Measurements from ENCODE around the gene FAM170B.

FAM170B gene

GRCh38 chr10:49108656-49109055, 25.2 kb downstream of the FAM170B start:
- TF ChIP-seq EZH2 (IDR thresholded peaks at IDR 0.05; ENCODE audit: borderline replicate concordance, low read length), result no peak
- TF ChIP-seq, protein P1, sequence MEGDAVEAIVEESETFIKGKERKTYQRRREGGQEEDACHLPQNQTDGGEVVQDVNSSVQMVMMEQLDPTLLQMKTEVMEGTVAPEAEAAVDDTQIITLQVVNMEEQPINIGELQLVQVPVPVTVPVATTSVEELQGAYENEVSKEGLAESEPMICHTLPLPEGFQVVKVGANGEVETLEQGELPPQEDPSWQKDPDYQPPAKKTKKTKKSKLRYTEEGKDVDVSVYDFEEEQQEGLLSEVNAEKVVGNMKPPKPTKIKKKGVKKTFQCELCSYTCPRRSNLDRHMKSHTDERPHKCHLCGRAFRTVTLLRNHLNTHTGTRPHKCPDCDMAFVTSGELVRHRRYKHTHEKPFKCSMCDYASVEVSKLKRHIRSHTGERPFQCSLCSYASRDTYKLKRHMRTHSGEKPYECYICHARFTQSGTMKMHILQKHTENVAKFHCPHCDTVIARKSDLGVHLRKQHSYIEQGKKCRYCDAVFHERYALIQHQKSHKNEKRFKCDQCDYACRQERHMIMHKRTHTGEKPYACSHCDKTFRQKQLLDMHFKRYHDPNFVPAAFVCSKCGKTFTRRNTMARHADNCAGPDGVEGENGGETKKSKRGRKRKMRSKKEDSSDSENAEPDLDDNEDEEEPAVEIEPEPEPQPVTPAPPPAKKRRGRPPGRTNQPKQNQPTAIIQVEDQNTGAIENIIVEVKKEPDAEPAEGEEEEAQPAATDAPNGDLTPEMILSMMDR (IDR thresholded peaks at IDR 0.05; ENCODE audit: low read length), result no peak
- Histone ChIP-seq H2AFZ (ENCODE audit: low read length) (no peak overlapping the region), H4K20me1 (ENCODE audit: insufficient read depth, low read length) (no peaks in the 10 kb centered on the region), H3K79me2 (ENCODE audit: insufficient read depth, low read length) (no peaks in the 10 kb centered on the region), H3K36me3 (ENCODE audit: insufficient read depth, low read length) (no peaks in the 10 kb centered on the region), H3K9me3 (ENCODE audit: low read length) (no peaks in the 10 kb centered on the region), H3K9me2 (ENCODE audit: low read depth, low read length) (no peaks in the 10 kb centered on the region), H3K9ac (ENCODE audit: low read length) (no peak overlapping the region), H3K4me1 (ENCODE audit: insufficient read depth, low read length, severe bottlenecking) (no peaks in the 10 kb centered on the region), H3K4me2 (ENCODE audit: low read length) (no peak overlapping the region), H3K4me3 (ENCODE audit: low read depth, low read length, poor library complexity, severe bottlenecking) (no peak overlapping the region), H3K27me3 (ENCODE audit: insufficient read depth, low read length) (no peaks in the 10 kb centered on the region), H3K27ac (ENCODE audit: low read depth, low read length, poor library complexity, severe bottlenecking) (no peak overlapping the region), H3F3A (ENCODE audit: insufficient read depth, low read length) (no peaks in the 10 kb centered on the region)

DNA sequence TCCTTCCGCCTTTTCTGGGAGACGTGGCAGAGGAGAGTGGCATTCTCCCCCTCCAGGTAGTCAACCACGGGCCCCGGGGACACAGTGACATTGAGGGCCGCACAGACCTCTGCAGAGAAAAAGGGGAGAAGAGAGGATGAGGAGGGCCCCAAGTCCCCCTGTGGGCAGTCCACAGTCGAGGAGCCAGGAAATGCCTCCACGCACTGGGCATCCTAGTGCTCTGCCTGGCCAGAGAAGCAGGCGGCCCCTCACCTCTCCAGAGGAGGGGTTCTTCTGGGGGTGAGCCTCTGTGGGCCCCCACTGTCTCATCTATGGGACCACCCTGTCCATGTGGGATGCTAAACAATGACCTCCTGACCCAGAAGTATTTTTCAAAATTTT, 25.9 kb downstream of the FAM170B start:
- Histone ChIP-seq H3K4me3 (ENCODE audit: low read depth, low read length, poor library complexity, severe bottlenecking) (no peak overlapping the region), H3K27ac (ENCODE audit: low read depth, low read length, poor library complexity, severe bottlenecking) (no peak overlapping the region), H3K4me1 (ENCODE audit: insufficient read depth, low read length, severe bottlenecking) (no peaks in the 10 kb centered on the region), H3K9me3 (ENCODE audit: low read length) (no peaks in the 10 kb centered on the region), H3K27me3 (ENCODE audit: insufficient read depth, low read length) (no peaks in the 10 kb centered on the region), H2AFZ (ENCODE audit: low read length) (no peak overlapping the region), H3K36me3 (ENCODE audit: insufficient read depth, low read length) (no peaks in the 10 kb centered on the region), H3F3A (ENCODE audit: insufficient read depth, low read length) (no peaks in the 10 kb centered on the region), H4K20me1 (ENCODE audit: insufficient read depth, low read length) (no peaks in the 10 kb centered on the region), H3K4me2 (ENCODE audit: low read length) (no peak overlapping the region), H3K9me2 (ENCODE audit: low read depth, low read length) (no peaks in the 10 kb centered on the region), H3K9ac (ENCODE audit: low read length) (no peak overlapping the region), H3K79me2 (ENCODE audit: insufficient read depth, low read length) (no peaks in the 10 kb centered on the region)
- no peak for TF ChIP-seq EZH2 (IDR thresholded peaks at IDR 0.05; ENCODE audit: borderline replicate concordance, low read length)
- TF ChIP-seq, protein P1 (IDR thresholded peaks at IDR 0.05; ENCODE audit: low read length), result no peak

GRCh38 chr10:49107111-49107886, 26.5 kb downstream of the FAM170B start:
- Histone ChIP-seq H2AFZ (ENCODE audit: low read length) (no peak overlapping the region), H3K27me3 (ENCODE audit: insufficient read depth, low read length) (no peaks in the 10 kb centered on the region), H3K4me1 (ENCODE audit: insufficient read depth, low read length, severe bottlenecking) (no peaks in the 10 kb centered on the region), H3K9me2 (ENCODE audit: low read depth, low read length) (no peaks in the 10 kb centered on the region), H3K4me2 (ENCODE audit: low read length) (no peak overlapping the region), H3K36me3 (ENCODE audit: insufficient read depth, low read length) (no peaks in the 10 kb centered on the region), H3K9ac (ENCODE audit: low read length) (no peak overlapping the region), H3F3A (ENCODE audit: insufficient read depth, low read length) (no peaks in the 10 kb centered on the region), H3K9me3 (ENCODE audit: low read length) (no peaks in the 10 kb centered on the region), H4K20me1 (ENCODE audit: insufficient read depth, low read length) (no peaks in the 10 kb centered on the region), H3K79me2 (ENCODE audit: insufficient read depth, low read length) (no peaks in the 10 kb centered on the region), H3K27ac (ENCODE audit: low read depth, low read length, poor library complexity, severe bottlenecking) (no peak overlapping the region), H3K4me3 (ENCODE audit: low read depth, low read length, poor library complexity, severe bottlenecking) (no peak overlapping the region)
- TF ChIP-seq, protein P1 (IDR thresholded peaks at IDR 0.05; ENCODE audit: low read length), result no peak
- TF ChIP-seq EZH2 (IDR thresholded peaks at IDR 0.05; ENCODE audit: borderline replicate concordance, low read length), result no peak

Measured in OCI-LY1 (cell line).